NCI-H2196 (cell line): ENCODE measurements around the gene LLPH.

Experiments
- DNase-seq: peaks from one replicate; lab custom pipeline; 2025; ENCODE audit not compliant: unreplicated experiment; lab: John Stamatoyannopoulos, UW

Gene LLPH

DNA sequence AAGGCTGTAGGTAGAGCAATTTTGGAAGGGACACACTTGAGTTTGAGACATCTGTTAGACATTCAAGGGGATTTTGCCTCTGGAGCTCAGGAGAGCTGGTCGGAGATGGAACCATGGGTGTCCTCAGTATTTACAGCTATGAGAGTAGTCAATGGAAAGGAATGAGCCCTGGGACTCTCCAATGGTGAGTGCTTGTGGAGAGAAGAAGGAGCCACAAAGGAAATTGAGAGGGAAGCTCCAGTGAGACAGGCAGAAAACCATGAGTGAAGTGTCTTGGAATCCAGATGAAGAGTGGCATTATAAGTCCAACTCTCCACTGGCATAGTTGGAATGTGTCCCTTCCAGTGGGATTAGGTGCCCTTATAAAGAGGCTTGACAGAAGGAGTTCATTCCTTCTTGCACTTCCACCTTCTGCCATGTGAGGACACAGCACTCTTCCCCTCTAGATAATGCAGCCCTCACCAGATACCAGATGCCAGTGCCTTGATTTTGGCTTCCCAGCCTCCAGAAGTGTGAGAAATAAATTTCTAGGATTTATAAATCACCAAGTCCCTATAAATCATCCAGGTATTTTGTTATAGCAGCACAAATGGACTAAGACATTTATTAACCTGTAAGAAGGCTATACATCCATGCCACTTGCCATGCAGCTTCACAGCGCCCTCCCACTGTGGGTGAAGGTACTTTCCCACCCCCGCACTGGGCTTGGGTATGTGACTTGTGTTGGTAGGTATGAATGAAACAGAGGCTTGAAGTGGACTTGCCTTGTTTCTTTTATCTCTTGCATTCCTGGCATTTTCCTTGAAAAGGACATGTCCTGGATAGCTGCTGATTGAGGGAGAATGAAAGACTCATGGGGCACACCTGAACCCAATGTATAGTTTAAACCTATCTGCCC is 27.3 kb downstream of the LLPH start:
- no peak for DNase-seq

DNA sequence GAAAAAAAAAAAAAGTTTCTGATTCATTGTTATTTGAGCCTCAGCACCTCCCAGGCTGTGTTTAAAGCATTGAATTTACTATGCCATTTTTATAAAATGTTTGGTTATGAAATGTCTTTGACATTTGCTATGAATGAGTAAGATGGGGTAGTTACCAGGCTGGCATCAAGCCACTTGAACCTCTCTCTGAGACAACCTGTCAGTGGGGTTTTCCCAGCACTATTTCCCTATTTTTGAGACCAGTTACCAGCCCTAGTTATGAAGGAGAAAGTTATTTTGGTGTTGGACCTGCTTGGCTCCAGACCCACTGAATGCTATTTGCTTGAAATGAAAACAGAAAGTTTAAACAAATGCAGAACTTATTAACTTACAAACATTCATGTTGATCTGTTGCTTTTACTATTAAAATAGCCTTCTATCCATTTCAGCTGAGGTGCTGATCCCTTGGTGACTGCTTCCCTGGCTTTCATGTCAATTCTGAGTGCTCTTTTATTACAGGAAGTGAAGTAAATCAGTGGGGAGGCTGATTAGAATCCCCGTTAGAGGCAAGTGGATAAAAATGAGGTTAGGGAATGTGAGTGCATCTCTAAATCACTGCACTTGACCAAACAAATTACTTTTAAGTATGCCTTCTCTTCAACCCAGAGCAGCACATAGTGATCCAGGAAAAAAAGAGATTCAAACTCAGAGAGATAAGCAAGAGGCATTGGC is 37.8 kb downstream of the LLPH start:
- DNase-seq: no peak

DNA sequence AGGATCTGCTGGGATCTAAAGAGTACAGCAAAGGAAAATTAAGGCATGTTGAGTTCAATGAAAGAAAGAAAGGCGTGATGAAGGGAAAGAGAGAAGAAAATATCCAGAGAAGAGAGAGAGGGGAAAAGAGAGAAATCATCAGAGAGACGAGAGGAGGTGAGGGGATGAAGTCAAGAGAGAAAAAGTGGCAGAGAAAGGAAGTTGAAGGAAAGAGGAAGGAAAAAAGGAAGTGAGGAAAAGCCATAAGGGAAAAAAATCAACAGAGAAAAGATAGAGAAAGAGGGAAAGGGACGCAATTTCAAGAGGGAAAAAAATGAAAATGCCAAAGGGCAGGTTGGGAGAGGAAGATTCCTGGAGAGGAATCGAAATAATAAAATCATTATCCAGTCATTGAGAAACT is 40.4 kb downstream of the LLPH start:
- DNase-seq: no peak

DNA sequence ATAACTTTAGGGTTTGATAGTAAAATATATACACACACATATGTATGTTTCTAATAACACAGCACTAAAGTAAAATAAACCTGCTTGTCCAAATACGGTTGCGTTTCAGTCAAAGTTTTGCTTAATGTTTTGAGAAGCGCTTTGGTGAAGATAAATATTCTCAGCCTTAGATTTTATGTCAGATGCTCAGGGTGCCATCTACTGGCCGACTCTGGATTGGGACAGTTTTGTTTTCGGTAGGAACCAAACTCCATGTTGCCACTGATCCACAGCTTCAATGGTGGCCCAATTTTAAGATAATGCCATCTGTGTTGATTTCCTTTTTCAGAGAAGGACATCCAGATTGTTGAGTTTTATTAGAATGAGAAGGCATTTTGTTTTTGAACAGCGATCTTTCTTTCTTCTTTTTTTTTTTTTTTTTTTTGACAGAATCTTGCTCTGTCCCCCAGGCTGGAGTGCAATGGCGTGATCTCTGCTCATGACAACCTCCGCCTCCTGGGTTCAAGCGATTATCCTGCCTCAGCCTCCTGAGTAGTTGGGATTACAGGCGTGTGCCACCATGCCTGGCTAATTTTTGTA is 43.1 kb downstream of the LLPH start:
- DNase-seq: peak; percentile 46

DNA sequence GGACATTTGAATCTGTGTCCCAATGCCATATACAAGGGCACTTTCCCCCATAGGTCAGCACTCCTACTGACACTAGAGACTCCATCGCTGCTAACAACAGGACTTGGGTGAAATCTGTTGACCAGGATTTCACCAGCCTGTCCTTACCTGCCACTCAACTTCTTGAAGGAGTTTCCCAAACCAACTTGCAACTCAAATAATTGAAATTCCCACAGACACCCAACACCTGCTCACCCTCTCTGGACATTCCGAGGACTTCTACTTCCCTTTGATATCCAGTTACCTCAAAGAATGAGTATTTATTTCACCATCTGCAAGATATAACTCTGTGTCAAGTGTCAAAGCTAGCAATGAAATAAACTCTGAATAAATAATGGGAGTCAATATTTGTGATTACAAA is 44.6 kb downstream of the LLPH start:
- DNase-seq: no peak

GRCh38 chr12:66085213-66085612 is 45.3 kb downstream of the LLPH start:
- DNase-seq: no peak

DNA sequence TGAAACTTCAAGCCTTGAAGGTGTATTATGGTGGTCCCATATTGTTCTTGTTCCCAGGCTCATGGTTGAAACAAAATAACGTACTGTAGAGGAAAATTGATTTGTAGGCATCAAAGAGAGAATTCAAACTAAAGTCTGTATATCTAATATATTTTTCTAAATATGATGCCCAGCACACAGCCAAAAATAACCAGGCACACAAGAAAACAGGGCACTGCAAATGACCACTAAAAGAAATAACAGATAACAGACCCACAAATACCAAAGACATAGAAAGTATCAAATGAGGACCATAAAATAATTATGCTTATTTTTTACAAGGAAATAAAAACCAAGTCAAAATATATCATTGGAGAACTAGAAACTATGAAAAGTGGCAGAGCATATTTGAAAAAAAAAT is 46.8 kb downstream of the LLPH start:
- no peak for DNase-seq

DNA sequence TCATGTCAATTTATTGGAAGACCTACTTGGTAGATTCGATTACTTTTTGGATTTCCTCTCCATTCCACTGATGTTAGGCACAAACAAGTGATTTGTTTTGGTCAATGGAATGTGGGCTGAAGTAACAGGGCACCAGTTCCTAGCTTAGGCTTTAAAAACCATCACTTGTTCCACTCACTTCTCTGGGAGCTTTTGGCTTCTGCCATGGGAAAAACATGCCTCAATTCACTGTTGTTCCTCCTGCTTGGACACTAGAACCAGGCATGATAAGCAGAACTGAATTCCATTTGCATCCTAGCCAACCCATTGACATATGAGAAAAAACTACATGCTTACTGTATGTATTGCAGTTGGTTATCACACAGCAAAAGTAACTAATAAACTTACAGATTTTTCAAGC is 47.8 kb downstream of the LLPH start:
- DNase-seq: no peak

GRCh38 chr12:66080791-66081190 is 49.8 kb downstream of the LLPH start:
- DNase-seq: no peak

DNA sequence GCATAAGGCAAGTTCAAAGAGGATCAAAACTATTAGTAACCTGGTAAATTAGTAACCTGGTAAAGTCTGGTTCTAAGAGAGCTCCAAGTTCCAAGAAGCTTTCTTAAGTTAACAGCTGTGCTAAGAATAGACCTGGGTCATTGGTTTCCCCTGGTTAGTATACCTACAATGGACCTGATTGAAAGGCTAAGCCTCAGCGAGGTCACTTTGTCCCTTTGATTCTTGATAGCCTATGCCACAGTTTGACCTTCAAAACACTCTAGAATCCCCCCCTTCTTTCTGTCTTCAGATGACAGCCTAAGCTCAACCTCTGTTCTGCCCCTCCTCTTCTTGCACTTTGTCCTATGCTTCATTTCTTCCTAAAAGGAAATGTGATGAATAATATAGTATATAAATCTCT is 53.0 kb downstream of the LLPH start:
- DNase-seq: no peak

DNA sequence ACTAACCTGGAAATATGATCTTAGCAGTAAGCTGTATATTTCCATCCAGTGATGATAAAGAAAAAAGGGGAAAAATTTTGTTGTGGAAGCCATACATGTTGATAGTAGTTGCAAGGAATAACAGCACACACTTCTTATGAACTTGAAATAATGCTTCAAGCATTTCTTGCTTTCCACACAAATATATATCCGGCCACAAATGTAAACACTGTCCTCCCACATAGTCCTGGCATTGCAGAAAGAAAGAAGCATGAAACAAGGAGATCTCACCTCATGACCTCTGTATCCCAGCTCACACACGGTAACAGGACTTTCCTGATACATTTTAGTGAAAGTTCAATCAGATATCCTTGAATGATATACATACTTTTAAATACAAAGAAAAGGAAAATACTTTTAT is 56.0 kb downstream of the LLPH start:
- DNase-seq: no peak

- no peak for DNase-seq
Measured at GRCh38 chr12:66072566-66072965, 58.0 kb downstream of the LLPH start.

GRCh38 chr12:66072135-66072534 is 58.4 kb downstream of the LLPH start:
- DNase-seq: no peak

GRCh38 chr12:66071549-66071948 is 59.0 kb downstream of the LLPH start:
- no peak for DNase-seq

DNA sequence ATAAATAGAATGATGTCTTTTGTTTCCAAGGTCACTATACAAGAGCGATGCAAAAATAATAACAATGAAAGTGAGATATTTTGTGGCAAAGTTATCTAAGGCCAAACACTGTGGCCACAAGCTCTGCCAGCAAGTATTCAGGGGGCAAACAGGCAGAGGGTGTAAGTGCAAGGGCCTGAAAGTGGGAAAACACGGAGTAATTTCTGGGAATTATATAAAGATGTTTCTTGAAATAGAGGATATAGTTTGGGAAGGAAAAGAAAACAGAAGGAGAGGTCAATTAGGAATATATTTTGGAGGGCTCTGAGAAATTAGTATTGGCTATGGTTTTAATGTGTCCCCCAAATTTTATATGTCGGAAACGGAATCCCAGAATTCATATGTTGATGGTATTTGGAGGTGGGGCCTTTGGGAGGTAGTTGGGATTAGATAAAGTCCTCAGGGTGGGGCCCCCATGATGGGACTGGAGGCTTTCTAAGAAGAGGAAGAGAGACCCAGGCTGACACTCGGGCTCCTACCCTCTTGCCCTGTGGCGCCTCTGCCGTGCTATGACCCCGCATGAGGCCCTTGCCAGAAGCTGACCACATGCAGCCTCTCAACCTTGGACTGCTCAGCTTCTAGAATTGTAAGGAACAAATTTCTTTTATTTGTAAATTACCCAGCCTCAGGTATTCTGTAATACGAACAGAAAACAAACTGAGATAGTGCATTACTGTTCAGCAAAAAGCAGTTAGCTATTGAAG is 60.0 kb downstream of the LLPH start:
- DNase-seq: no peak

- DNase-seq: no peak
Measured at GRCh38 chr12:66066929-66067523, 63.5 kb downstream of the LLPH start.
